AG09309 (cell line): ENCODE data around the gene FRMD4A.
A peak's percentile ranks its signal among the peaks of the same experiment; 100 is the strongest.

Experiments used
- DNase-seq: peaks from one replicate; pipeline ENCODE4 v3.0.0-alpha.2; 2010; ENCODE audit warnings: low read depth
- H3K4me3 ChIP-seq: 2 replicates; pipeline ENCODE4 v1.5.1; 2011; ENCODE audit warnings: mild to moderate bottlenecking, low read depth, low read length, moderate library complexity; ENCODE audit not compliant: control insufficient read depth
- CTCF ChIP-seq: IDR thresholded peaks from 2 replicates; pipeline ENCODE4 v1.5.1; 2011; ENCODE audit warnings: mild to moderate bottlenecking, low read depth, low read length, inconsistent platforms; ENCODE audit not compliant: insufficient read depth, control insufficient read depth; ENCODE audit errors: missing control alignments

FRMD4A gene

GRCh38 chr10:14102056-14102455 is 228.7 kb downstream of the FRMD4A start:
- DNase-seq: no peak
- H3K4me3 ChIP-seq: no peak overlapping the region
- no peak for TF ChIP-seq CTCF

- no peak for TF ChIP-seq CTCF
- no peak overlapping the region for H3K4me3 ChIP-seq
- no peak for DNase-seq
Observed at GRCh38 chr10:14099885-14100284, 230.8 kb downstream of the FRMD4A start.

GRCh38 chr10:14093730-14094484 is 236.8 kb downstream of the FRMD4A start:
- peak; percentile 73 for TF ChIP-seq CTCF
- no peak for DNase-seq
- H3K4me3 ChIP-seq: no peak overlapping the region

GRCh38 chr10:14092799-14093198 is 237.9 kb downstream of the FRMD4A start:
- no peak overlapping the region for H3K4me3 ChIP-seq
- no peak for TF ChIP-seq CTCF
- no peak for DNase-seq

- no peak for DNase-seq
- H3K4me3 ChIP-seq: no peak overlapping the region
- TF ChIP-seq CTCF: no peak
Observed at GRCh38 chr10:14089556-14090292, 241.0 kb downstream of the FRMD4A start.

- no peak overlapping the region for H3K4me3 ChIP-seq
- DNase-seq: no peak
- TF ChIP-seq CTCF: no peak
Observed at GRCh38 chr10:14087566-14087965, 243.2 kb downstream of the FRMD4A start.
